HG03108 (cell line): Measurements from ENCODE around the gene CBX4.

Experiments
- ATAC-seq: cut with Tn5 transposase; IDR thresholded peaks from one replicate; pipeline ENCODE4 v1.9.1; 2021; ENCODE audit warnings: moderate library complexity; ENCODE audit not compliant: unreplicated experiment

Gene CBX4

GRCh38 chr17:79814127-79814973, 24.9 kb downstream of the CBX4 start:
- no peak for ATAC-seq

- ATAC-seq: no peak
Observed at GRCh38 chr17:79813297-79814126, 25.7 kb downstream of the CBX4 start.

GRCh38 chr17:79812353-79813258, 26.6 kb downstream of the CBX4 start:
- no peak for ATAC-seq

- ATAC-seq: no peak
Observed at GRCh38 chr17:79811868-79812352, 27.3 kb downstream of the CBX4 start.

GRCh38 chr17:79811011-79811867, 28.0 kb downstream of the CBX4 start:
- ATAC-seq: no peak

GRCh38 chr17:79810130-79811010, 28.9 kb downstream of the CBX4 start:
- ATAC-seq: peak; percentile 82

- ATAC-seq: no peak
Observed at GRCh38 chr17:79809530-79810129, 29.6 kb downstream of the CBX4 start.

- no peak for ATAC-seq
Observed at GRCh38 chr17:79808763-79809529, 30.3 kb downstream of the CBX4 start.

GRCh38 chr17:79806863-79807720, 32.1 kb downstream of the CBX4 start:
- no peak for ATAC-seq

GRCh38 chr17:79806446-79806760, 32.8 kb downstream of the CBX4 start:
- ATAC-seq: no peak

- ATAC-seq: peak; percentile 22
Observed at GRCh38 chr17:79804856-79805696, 34.2 kb downstream of the CBX4 start.

- peak; percentile 57 for ATAC-seq
Observed at GRCh38 chr17:79803997-79804855, 35.0 kb downstream of the CBX4 start.

- no peak for ATAC-seq
Observed at GRCh38 chr17:79803421-79803996, 35.7 kb downstream of the CBX4 start.

- ATAC-seq: no peak
Observed at GRCh38 chr17:79802736-79803420, 36.4 kb downstream of the CBX4 start.
